ENCODE data around the gene TMEM80. TPM values are rescaled to one million over a fixed set of nuclear protein-coding genes. Genes with fewer than 3 reads are reported as not detected.
A peak's percentile ranks its signal among the peaks of the same experiment; 100 is the strongest.

The TMEM80 gene
- total and polyA plus RNA-seq, 10 donors = 18.7 to 37.6 (median 28.5) TPM

DNA sequence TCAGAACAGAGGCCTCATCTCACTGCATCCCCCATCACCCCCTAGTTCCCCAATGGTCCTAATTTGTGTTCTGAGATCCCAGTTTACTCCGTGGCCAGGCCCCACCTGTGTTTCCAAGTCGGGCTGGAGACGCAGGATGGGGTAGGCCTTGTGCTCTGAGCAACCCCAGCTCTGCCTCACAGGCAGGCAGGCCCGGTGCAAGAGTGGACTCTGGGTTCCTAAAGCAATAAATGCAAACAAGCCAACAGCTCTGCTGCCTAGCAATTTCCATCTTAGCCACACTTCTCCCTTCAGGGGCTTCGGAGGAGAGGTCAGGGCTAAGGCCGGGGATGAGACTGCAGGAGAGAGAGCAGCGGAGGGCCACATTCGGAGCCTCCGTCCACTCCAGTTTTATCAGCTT, 7.9 kb downstream of the TMEM80 start:
- Histone ChIP-seq H3K27ac (peak overlapping the region in 6 of 8 donors; percentile 42 to 70 (median 54)), H3K4me3 (no peak overlapping the region), H3K9me3 (no peaks in the 10 kb centered on the region), H3K4me1 (peaks cover 21 to 68% (median 44%) of the 10 kb centered on the region in 6 donors), H3K27me3 (replicated peaks in 1 of 7) (peaks cover 0 to 34% (median 28%) of the 10 kb centered on the region in 7 donors), H3K36me3 (peaks cover 0 to 61% (median 10%) of the 10 kb centered on the region in 6 donors)
- intact Hi-C loops (cut with DNase I; ENCODE audit: low total_unique reads) = no loop called here
- DNase-seq = no peak
- WGBS, 5 donors = 88 to 96% (median 93%) methylated on average over 9 of the region's 9 CpGs
- no peak for TF ChIP-seq POLR2A (IDR thresholded peaks at IDR 0.05)
- TF ChIP-seq, protein P1, sequence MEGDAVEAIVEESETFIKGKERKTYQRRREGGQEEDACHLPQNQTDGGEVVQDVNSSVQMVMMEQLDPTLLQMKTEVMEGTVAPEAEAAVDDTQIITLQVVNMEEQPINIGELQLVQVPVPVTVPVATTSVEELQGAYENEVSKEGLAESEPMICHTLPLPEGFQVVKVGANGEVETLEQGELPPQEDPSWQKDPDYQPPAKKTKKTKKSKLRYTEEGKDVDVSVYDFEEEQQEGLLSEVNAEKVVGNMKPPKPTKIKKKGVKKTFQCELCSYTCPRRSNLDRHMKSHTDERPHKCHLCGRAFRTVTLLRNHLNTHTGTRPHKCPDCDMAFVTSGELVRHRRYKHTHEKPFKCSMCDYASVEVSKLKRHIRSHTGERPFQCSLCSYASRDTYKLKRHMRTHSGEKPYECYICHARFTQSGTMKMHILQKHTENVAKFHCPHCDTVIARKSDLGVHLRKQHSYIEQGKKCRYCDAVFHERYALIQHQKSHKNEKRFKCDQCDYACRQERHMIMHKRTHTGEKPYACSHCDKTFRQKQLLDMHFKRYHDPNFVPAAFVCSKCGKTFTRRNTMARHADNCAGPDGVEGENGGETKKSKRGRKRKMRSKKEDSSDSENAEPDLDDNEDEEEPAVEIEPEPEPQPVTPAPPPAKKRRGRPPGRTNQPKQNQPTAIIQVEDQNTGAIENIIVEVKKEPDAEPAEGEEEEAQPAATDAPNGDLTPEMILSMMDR (IDR thresholded peaks at IDR 0.05 in 8 of 11, conservative IDR thresholded peaks at IDR 0.05 in 3 of 11) = no peak
- TF ChIP-seq POLR2AphosphoS5 (IDR thresholded peaks at IDR 0.05) = no peak

DNA sequence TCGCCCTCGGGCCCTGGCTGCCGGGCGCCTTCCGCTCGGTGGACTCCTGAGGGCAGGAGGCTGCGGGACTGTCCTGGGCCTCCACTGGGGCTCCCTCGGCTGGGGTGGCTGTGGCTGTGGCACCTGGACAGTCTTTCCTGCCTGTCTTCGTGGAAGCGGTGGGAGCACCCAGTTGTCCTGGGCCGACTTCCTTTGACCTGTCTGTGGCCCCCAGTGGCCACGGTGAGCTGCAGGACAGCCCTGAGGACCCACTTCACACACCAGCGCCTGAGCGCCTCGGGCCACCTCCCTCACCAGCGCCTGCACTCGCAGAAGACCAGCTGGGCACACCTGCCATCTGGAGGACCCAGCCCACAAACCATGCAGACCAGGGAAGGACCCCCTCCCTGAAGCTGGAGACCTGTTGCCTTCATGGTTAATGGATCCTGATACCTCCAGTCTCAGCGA, 8.6 kb downstream of the TMEM80 start:
- 87 to 99% (median 88%) methylated on average over 13 to 18 of the region's 18 CpGs for WGBS, 5 donors
- no peak for DNase-seq
- Histone ChIP-seq H3K36me3 (peaks cover 0 to 54% (median 9%) of the 10 kb centered on the region in 6 donors), H3K27me3 (replicated peaks in 1 of 7) (peaks cover 0 to 40% (median 30%) of the 10 kb centered on the region in 7 donors), H3K4me1 (peaks cover 21 to 61% (median 43%) of the 10 kb centered on the region in 6 donors), H3K4me3 (no peak overlapping the region), H3K27ac (peak overlapping the region in 3 of 8 donors; percentile 8 to 28 (median 10)), H3K9me3 (no peaks in the 10 kb centered on the region)
- peak in 1 of 3 donors; percentile 22 for TF ChIP-seq POLR2AphosphoS5 (IDR thresholded peaks at IDR 0.05)
- TF ChIP-seq, protein P1 (IDR thresholded peaks at IDR 0.05 in 8 of 11, conservative IDR thresholded peaks at IDR 0.05 in 3 of 11) = no peak
- intact Hi-C loops (cut with DNase I; ENCODE audit: low total_unique reads) = no loop called here

DNA sequence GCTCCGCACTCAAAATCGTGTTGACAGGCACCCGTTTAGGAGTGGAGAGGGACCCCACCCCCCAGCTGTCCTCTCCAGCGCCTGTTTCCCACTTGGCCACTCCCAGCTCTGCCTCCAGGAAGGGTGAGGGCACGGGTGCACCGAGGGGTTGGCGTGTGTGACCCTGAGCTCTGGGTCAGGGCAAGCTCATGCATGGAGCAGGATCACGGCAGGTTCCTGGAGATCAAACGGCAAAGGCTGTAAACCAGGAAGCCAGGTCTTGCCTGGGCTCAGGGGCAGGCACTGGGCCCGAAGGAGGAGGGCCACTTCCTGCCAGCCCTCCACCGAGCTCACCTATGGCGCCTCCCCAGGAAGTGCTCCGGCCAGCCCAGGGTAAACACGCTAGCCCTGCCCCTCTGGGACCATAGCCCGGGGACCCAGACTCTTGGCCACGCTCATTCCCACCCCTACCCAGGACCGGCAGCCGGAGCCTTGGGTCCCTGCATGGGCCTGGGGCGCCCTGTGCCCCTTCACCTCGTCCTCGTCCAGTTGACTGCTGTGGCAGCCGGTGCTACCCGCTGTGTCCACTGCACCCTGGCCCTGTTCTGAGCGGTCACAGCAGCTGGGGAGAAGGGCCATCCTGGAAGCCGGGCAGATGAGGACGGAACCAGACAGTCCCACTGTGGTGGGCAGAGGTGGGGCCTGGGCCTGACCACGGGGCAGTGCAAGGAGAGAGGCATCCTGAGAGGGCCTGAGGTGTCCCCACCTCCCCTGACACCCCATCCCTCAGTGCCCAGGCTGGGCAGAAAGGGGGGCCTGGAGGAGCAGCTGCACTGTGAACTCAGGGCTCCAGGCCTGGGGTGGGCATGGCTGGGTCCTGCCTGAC, 9.4 kb downstream of the TMEM80 start:
- H3K27me3 ChIP-seq (replicated peaks in 1 of 7) = peaks cover 0 to 48% (median 38%) of the 10 kb centered on the region in 7 donors

More for the DNA sequence above, 9.4 kb downstream of the TMEM80 start:
- H3K9me3 ChIP-seq = no peaks in the 10 kb centered on the region
- DNase-seq = peak; percentile 77
- H3K36me3 ChIP-seq = peaks cover 0 to 46% (median 5%) of the 10 kb centered on the region in 6 donors
- H3K4me3 ChIP-seq = peak overlapping the region in 3 of 8 donors; percentile 11 to 64 (median 19)
- H3K4me1 ChIP-seq = peaks cover 21 to 61% (median 43%) of the 10 kb centered on the region in 6 donors
- TF ChIP-seq POLR2AphosphoS5 (IDR thresholded peaks at IDR 0.05) (peak; percentile 8 to 74 (median 59)), POLR2A (IDR thresholded peaks at IDR 0.05) (no peak)
- TF ChIP-seq, protein P1 (IDR thresholded peaks at IDR 0.05 in 8 of 11, conservative IDR thresholded peaks at IDR 0.05 in 3 of 11) = no peak
- peak overlapping the region in 6 of 8 donors; percentile 3 to 43 (median 9) for H3K27ac ChIP-seq
- WGBS, 5 donors = 62 to 83% (median 68%) methylated on average over 14 to 27 of the region's 27 CpGs
- intact Hi-C loops (cut with DNase I; ENCODE audit: low total_unique reads) = no loop called here
